ENCODE data around the gene RPS19BP1.

GRCh38 chr22:39570665-39571064 is 38.1 kb upstream of the RPS19BP1 start, which contains the start of gene CACNA1I:
- TF ChIP-seq POLR2A (IDR thresholded peaks at IDR 0.05) (no peak), CTCF (IDR thresholded peaks at IDR 0.05) (no peak), POLR2AphosphoS5 (IDR thresholded peaks at IDR 0.05) (no peak)
